Measurements from ENCODE around the gene NOL9.

DNA sequence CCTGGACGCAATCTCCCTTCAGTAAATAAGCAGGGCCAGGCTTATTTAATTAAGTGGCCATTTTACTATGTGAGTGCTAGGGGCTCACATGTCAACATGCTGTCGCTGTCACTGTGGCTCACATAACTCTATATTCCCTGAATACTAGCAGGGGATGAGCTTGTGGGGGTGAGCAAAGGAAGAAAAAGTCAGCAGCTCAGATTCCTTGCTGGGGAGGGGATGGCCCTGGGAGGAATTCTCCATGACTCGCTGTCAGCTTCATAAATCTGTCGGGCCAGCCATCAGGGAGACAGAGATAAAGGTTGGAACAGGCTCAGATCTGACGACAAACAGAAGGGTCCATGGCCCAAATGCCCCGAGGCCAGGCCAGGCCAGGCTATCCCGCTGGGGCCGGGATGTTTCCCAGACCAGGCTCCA, 36.9 kb downstream of the NOL9 start:
- no peak for TF ChIP-seq POLR2A (IDR thresholded peaks at IDR 0.05)
- TF ChIP-seq, protein P1, sequence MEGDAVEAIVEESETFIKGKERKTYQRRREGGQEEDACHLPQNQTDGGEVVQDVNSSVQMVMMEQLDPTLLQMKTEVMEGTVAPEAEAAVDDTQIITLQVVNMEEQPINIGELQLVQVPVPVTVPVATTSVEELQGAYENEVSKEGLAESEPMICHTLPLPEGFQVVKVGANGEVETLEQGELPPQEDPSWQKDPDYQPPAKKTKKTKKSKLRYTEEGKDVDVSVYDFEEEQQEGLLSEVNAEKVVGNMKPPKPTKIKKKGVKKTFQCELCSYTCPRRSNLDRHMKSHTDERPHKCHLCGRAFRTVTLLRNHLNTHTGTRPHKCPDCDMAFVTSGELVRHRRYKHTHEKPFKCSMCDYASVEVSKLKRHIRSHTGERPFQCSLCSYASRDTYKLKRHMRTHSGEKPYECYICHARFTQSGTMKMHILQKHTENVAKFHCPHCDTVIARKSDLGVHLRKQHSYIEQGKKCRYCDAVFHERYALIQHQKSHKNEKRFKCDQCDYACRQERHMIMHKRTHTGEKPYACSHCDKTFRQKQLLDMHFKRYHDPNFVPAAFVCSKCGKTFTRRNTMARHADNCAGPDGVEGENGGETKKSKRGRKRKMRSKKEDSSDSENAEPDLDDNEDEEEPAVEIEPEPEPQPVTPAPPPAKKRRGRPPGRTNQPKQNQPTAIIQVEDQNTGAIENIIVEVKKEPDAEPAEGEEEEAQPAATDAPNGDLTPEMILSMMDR (IDR thresholded peaks at IDR 0.05): no peak

Data from tibial nerve (tissue), 3 donors.